Metanephros (tissue), 2 donors: ENCODE data around the gene WFIKKN2. TPM values are rescaled to one million over a fixed set of nuclear protein-coding genes. Genes with fewer than 3 reads are reported as not detected.

Experiments used
- small RNA-seq: library from RNA; depleted of rRNA; stranded (forward); fragments of <200 nt; gene quantifications from one replicate; pipeline ENCODE3, GENCODE V24; 2014; ENCODE audit warnings: low replicate concordance
- total RNA-seq: library from RNA; depleted of rRNA; stranded (reverse); fragments of >200 nt; gene quantifications from one replicate; pipeline ENCODE4 v1.2.3, GENCODE V29; 2014

The WFIKKN2 gene
- total RNA-seq = 1.6 TPM

GRCh38 chr17:50835301-50836234 is at the start of gene WFIKKN2:
Gene WFIKKN2 (plus strand): TSS chr17:50835586. CDS start chr17:50835938, 352 bp downstream.

GRCh38 chr17:50866261-50866949 is 31.0 kb downstream of the WFIKKN2 start, which contains the start of gene TOB1:
Gene TOB1 (minus strand): TSS chr17:50866354. CDS start chr17:50864017, 2,337 bp downstream.

Small RNA genes within 50 kb of the gene (small RNA-seq; reads per million reads assigned to genes)
- gene AC005921.1 = not detected

Other genes starting within 250 kb of the WFIKKN2 start
- 13.5 TPM for gene ABCC3, start 200.7 kb upstream of the WFIKKN2 start, total RNA-seq
- gene ANKRD40, start 127.7 kb upstream of the WFIKKN2 start, total RNA-seq = 28.6 TPM
- gene LUC7L3, start 116.0 kb upstream of the WFIKKN2 start, total RNA-seq = 144 TPM
- not detected for gene ANKRD40CL, start 68.1 kb upstream of the WFIKKN2 start, total RNA-seq
- 53.5 TPM for gene TOB1, start 30.8 kb downstream of the WFIKKN2 start, total RNA-seq